Heart left ventricle (tissue), 16 donors: ENCODE data around the gene MOXD1. TPM values are rescaled to one million over a fixed set of nuclear protein-coding genes. Genes with fewer than 3 reads are reported as not detected.

Experiments used
- ATAC-seq, 4 donors: fragments of 200-7000 bp; cut with Tn5 transposase; one replicate each; pipeline ENCODE4 v1.9.1; 2020 to 2022; ENCODE audit warnings: moderate library complexity in 4 of 4, mild to moderate bottlenecking in 3 of 4, moderate number of reproducible peaks in 1 of 4
- DNase-seq, 5 donors: peaks; one replicate each; pipeline ENCODE4 v3.0.0-alpha.2; 2020
- H3K27ac ChIP-seq, 12 donors: fragments of 200-600 bp; sonication (generic) in 4 of 12; one replicate each; pipeline versions ENCODE4 v1.5.0 to v1.8.0; 2016 to 2022; ENCODE audit warnings: mild to moderate bottlenecking in 2 of 12
- H3K27me3 ChIP-seq, 9 donors: fragments of 200-600 bp; sonication (generic) in 2 of 9; one replicate each; pipeline versions ENCODE4 v1.5.1 to v1.8.0; 2016 to 2022; ENCODE audit warnings: mild to moderate bottlenecking in 3 of 9
- H3K36me3 ChIP-seq, 9 donors: fragments of 200-600 bp; sonication (generic) in 2 of 9; one replicate each; pipeline versions ENCODE4 v1.5.0 to v1.8.0; 2018 to 2022; ENCODE audit warnings: mild to moderate bottlenecking in 2 of 9
- H3K4me1 ChIP-seq, 12 donors: fragments of 200-600 bp; sonication (generic) in 4 of 12; one replicate each; pipeline versions ENCODE4 v1.5.0 to v1.8.0; 2016 to 2022; ENCODE audit warnings: mild to moderate bottlenecking in 3 of 12
- H3K4me3 ChIP-seq, 12 donors: fragments of 200-600 bp; sonication (generic) in 4 of 12; one replicate each; pipeline versions ENCODE4 v1.5.0 to v1.8.0; 2017 to 2022; ENCODE audit warnings: mild to moderate bottlenecking in 9 of 12, moderate library complexity in 4 of 12
- H3K9me3 ChIP-seq, 12 donors: fragments of 200-600 bp; sonication (generic) in 4 of 12; one replicate each; pipeline versions ENCODE4 v1.5.0 to v1.8.0; 2016 to 2022; ENCODE audit warnings: mild to moderate bottlenecking in 1 of 12
- POLR2A ChIP-seq, 2 donors: fragments of 450-650 bp; IDR thresholded peaks; one replicate each; pipeline ENCODE4 v1.6.1; 2017; ENCODE audit warnings: antibody characterized with exemption in 2 of 2, mild to moderate bottlenecking in 2 of 2, moderate library complexity in 2 of 2
- WGBS, 4 donors: extraction: QIAGEN DNeasy Blood & Tissue Kit in 2 of 4; methylation state at CpG; one replicate each; pipeline versions ENCODE4 v1.1.5 to v1.1.7; 2013 to 2018; 5-methylcytosine and 5-hydroxymethylcytosine counted together
- intact Hi-C, 10 donors: fragments of 100-400 bp; cut with DNase I; formaldehyde crosslinking; loops; one replicate each; pipeline versions ENCODE4 v1.11.1 to v1.14.2; 2022
- polyA plus RNA-seq, 2 donors: library from polyadenylated mRNA; stranded (reverse); fragments of 200-250 nt; gene quantifications; one replicate each; pipeline ENCODE4 v1.2.3, GENCODE V29; 2013
- total RNA-seq, 9 donors: library from RNA; depleted of rRNA in 2 of 9; stranded (reverse); fragments of >200 nt in 2 of 9; fragmentation: NEBNext Ultra II Directional in 3 of 9; extraction: Animal tissue kit (Norgen Biotek cat#: 25700) in 3 of 9; gene quantifications; one replicate each; pipeline versions ENCODE4 v1.1.0 to v1.2.4, GENCODE V29; 2016 to 2023
- TF ChIP-seq, protein P1 (sequence below), 12 donors: fragments of 200-600 bp; sonication (generic) in 4 of 12; IDR thresholded peaks; one replicate each; pipeline versions ENCODE4 v1.5.0 to v1.8.0; 2018 to 2022; ENCODE audit warnings: antibody characterized with exemption in 12 of 12, mild to moderate bottlenecking in 5 of 12
- donor health status: ischemic (EF 13 %, LVEDD 7.1; RV severe dilation, severe dysfunction).
- donor health status: healthy with polysubstance abuse.
- donor health status: DM: no; HTN: yes; CAD: no.
- donor health status: DM: no; HTN: no; CAD: no.
- donor health status: ischemic (EF 25% LVEDD 6.9; RV normal size, moderate dysfunction).
- donor health status: ischemic (EF 25% LVEDD 5.7; RV mildly dilated, moderate dysfunction).
- donor health status: healthy.
- donor health status: DM: yes; HTN: yes; CAD: no.
- donor health status: ischemic (EF 35%, LVEDD 5.7; RV mildly dilated, moderate dysfunction).
- donor health status: nonischemic (EF 11% LVEDD 7.7; RV severe dilation, severe dysfunction).
- donor health status: DM: yes; HTN: yes; CAD: no.
- donor health status: PGD.
- donor health status: ischemic (EF 29% LVEDD 5.4; RV normal size, mild dysfunction).
- donor health status: nonischemic (EF 23%, LVEDD 6.1; RV moderate dilation, normal function).

MOXD1 gene
- total and polyA plus RNA-seq, 11 donors: 0.69 to 10.5 (median 3.0) TPM

DNA sequence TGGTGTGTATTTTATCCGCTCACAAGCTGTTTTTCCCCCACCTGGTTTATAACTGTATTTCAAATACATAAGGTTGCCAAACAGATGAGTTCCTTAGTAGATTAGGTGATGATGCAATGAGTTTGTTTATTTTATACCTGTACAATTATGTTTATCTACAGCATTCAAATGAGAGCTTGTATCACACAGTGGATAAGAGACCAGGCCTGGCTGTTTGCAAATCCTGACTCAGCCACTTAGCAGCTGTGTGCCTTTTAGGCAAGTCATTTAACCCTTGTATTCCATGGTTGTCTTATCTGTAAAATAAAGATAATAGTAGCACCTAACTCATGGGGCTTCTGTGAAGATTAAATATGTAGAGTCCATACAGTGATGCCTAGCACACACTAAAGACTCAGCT lies 143.7 kb downstream of the MOXD1 start:
- DNase-seq (no peak), ATAC-seq (no peak)
- WGBS, 4 donors: 95 to 100% (median 98%) methylated on average over 1 of the region's 1 CpG
- no peak overlapping the region for H3K4me3 ChIP-seq
- H3K27me3 ChIP-seq: no peaks in the 10 kb centered on the region
- intact Hi-C loops: no loop called here
- no peaks in the 10 kb centered on the region for H3K9me3 ChIP-seq
- TF ChIP-seq POLR2A (IDR thresholded peaks at IDR 0.05): no peak
- TF ChIP-seq, protein P1, sequence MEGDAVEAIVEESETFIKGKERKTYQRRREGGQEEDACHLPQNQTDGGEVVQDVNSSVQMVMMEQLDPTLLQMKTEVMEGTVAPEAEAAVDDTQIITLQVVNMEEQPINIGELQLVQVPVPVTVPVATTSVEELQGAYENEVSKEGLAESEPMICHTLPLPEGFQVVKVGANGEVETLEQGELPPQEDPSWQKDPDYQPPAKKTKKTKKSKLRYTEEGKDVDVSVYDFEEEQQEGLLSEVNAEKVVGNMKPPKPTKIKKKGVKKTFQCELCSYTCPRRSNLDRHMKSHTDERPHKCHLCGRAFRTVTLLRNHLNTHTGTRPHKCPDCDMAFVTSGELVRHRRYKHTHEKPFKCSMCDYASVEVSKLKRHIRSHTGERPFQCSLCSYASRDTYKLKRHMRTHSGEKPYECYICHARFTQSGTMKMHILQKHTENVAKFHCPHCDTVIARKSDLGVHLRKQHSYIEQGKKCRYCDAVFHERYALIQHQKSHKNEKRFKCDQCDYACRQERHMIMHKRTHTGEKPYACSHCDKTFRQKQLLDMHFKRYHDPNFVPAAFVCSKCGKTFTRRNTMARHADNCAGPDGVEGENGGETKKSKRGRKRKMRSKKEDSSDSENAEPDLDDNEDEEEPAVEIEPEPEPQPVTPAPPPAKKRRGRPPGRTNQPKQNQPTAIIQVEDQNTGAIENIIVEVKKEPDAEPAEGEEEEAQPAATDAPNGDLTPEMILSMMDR (IDR thresholded peaks at IDR 0.05): no peak
- H3K27ac ChIP-seq: no peak overlapping the region
- H3K36me3 ChIP-seq: no peaks in the 10 kb centered on the region
- H3K4me1 ChIP-seq: no peaks in the 10 kb centered on the region

DNA sequence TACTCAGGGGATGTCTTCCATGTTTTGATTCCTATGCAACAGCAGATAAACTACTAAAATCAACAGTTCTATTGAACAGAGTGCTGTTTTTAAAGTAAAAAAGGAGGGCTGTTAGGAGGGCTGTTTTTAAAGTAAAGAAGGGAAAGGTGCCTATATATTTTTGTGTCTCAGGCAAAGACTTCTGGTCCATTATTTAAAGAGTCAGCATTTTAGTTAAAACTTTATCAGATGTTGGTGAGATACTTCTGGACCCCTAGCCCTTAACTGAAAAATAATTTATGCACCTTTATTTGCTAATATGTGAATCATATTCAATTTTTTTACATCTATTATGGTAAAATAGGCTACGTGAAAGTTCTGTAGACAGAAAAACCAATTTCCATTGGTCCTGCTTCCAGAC lies 144.8 kb downstream of the MOXD1 start:
- WGBS, 4 donors: 88 to 96% (median 92%) methylated on average over 1 of the region's 1 CpG
- Histone ChIP-seq H3K36me3 (no peaks in the 10 kb centered on the region), H3K4me3 (no peak overlapping the region)

DNA sequence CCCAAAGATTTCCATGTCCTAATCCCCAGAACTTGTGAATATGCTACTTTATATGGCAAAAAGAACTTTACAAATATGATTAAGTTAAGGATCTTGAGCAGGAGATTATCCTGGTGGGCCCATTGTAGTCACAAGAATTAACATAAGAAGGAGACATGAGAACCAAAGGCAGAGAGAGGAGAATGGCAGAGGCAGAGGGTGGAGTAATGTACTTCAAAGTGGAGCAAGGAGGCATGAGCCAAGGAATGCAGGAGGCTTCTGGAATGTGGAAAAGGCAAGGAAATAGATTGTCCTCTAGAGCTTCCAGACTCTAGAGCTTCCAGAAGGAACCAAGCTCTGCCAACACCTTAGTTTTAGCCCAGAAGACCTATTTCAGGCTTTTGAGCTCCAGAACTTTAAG lies 147.4 kb downstream of the MOXD1 start:
- Histone ChIP-seq H3K9me3 (peaks cover 0 to 9% (median 0%) of the 10 kb centered on the region in 12 donors), H3K36me3 (no peaks in the 10 kb centered on the region), H3K4me3 (no peak overlapping the region), H3K27me3 (no peaks in the 10 kb centered on the region), H3K4me1 (no peaks in the 10 kb centered on the region), H3K27ac (no peak overlapping the region)
- intact Hi-C loops: no loop called here
- no peak for ATAC-seq
- DNase-seq: no peak
- TF ChIP-seq POLR2A (IDR thresholded peaks at IDR 0.05): no peak
- TF ChIP-seq, protein P1 (IDR thresholded peaks at IDR 0.05): no peak

More for the DNA sequence above, 144.8 kb downstream of the MOXD1 start:
- intact Hi-C loops: no loop called here
- Histone ChIP-seq H3K9me3 (peaks cover 0 to 9% (median 0%) of the 10 kb centered on the region in 12 donors), H3K27ac (no peak overlapping the region), H3K4me1 (no peaks in the 10 kb centered on the region), H3K27me3 (no peaks in the 10 kb centered on the region)
- no peak for ATAC-seq
- DNase-seq: no peak
- TF ChIP-seq POLR2A (IDR thresholded peaks at IDR 0.05): no peak
- TF ChIP-seq, protein P1 (IDR thresholded peaks at IDR 0.05): no peak

DNA sequence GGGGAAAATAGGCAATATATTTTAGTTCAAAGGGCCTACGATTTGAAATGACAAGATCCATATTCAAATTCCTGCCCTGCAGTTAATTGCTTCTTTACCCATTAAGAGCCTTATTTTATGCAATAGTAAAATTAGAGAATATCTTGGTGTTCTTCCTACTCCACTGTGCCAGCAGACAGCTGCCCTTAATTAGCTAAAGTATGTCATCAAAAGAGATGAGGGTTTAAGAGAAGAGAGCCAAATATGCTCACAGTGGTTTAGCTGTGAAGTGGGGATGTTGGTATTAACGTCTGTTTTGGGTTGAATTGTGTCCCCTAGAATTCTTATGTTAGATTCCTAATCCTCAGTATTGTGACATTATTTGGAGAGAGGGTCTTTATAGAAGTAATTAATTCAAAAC lies 148.1 kb downstream of the MOXD1 start:
- peaks cover 0 to 9% (median 0%) of the 10 kb centered on the region in 12 donors for H3K9me3 ChIP-seq

More for the DNA sequence above, 148.1 kb downstream of the MOXD1 start:
- no peaks in the 10 kb centered on the region for H3K36me3 ChIP-seq
- DNase-seq: no peak
- no peak for ATAC-seq
- no peak overlapping the region for H3K4me3 ChIP-seq
- WGBS, 4 donors: 72 to 75% (median 73%) methylated on average over 2 of the region's 2 CpGs
- no peak overlapping the region for H3K27ac ChIP-seq
- H3K27me3 ChIP-seq: no peaks in the 10 kb centered on the region
- no peaks in the 10 kb centered on the region for H3K4me1 ChIP-seq
- intact Hi-C loops: no loop called here
- TF ChIP-seq, protein P1 (IDR thresholded peaks at IDR 0.05): no peak
- TF ChIP-seq POLR2A (IDR thresholded peaks at IDR 0.05): no peak
